ENCODE results near the gene POU2F3. TPM values are rescaled to one million over a fixed set of nuclear protein-coding genes. Genes with fewer than 3 reads are reported as not detected.

The POU2F3 gene
- under 1 TPM in 1 of 2 donors, not detected in 1; 0.26 TPM for total RNA-seq

GRCh38 chr11:120239713-120240640, at the start of gene POU2F3:
Gene POU2F3, plus strand, starts transcription at chr11:120240140. Its CDS starts 204 bp downstream, at chr11:120240344.
- H3K9me3 ChIP-seq = no peaks in the 10 kb centered on the region
- H3K4me1 ChIP-seq = peaks cover 17% of the 10 kb centered on the region
- no peak within 1 kb of the TSS for H3K27ac ChIP-seq
- DNase-seq = peak; percentile 37 to 65 (median 52)
- TF ChIP-seq POLR2A (IDR thresholded peaks at IDR 0.05) (no peak), CTCF (IDR thresholded peaks at IDR 0.05) (peak in 2 of 7 experiments; percentile 16 to 27)
- H3K27me3 ChIP-seq = no peaks in the 10 kb centered on the region
- 6 to 9% methylated on average over 11 to 60 of the region's 66 CpGs for WGBS, 2 donors
- H3K36me3 ChIP-seq (replicated peaks in 1 of 2; ENCODE audit: insufficient read depth in 1 of 2, low read depth in 2 of 2) = no peaks in the 10 kb centered on the region
- intact Hi-C loops (cut with DNase I) = loop anchor here (5.0 kb wide), 1 partner anchor 57 kb away; no protein-coding TSS in a partner anchor
- ATAC-seq = peak; percentile 62
- no peak within 1 kb of the TSS for H3K4me3 ChIP-seq

- H3K36me3 ChIP-seq (replicated peaks in 1 of 2; ENCODE audit: insufficient read depth in 1 of 2, low read depth in 2 of 2) = no peaks in the 10 kb centered on the region
- H3K4me1 ChIP-seq = peaks cover 47% of the 10 kb centered on the region
- no peak overlapping the region for H3K4me3 ChIP-seq
- H3K27me3 ChIP-seq = no peaks in the 10 kb centered on the region
- ATAC-seq = no peak
- H3K27ac ChIP-seq = no peak overlapping the region
- TF ChIP-seq POLR2A (IDR thresholded peaks at IDR 0.05) = no peak
- TF ChIP-seq CTCF (IDR thresholded peaks at IDR 0.05) = no peak
- DNase-seq = no peak
- WGBS, 2 donors = 84 to 85% methylated on average over 4 of the region's 4 CpGs
- intact Hi-C loops (cut with DNase I) = no loop called here
- H3K9me3 ChIP-seq = no peaks in the 10 kb centered on the region
These were observed 48.9 kb upstream of the POU2F3 start for GRCh38 chr11:120191058-120191457.

- no peak for TF ChIP-seq CTCF (IDR thresholded peaks at IDR 0.05)
- no peak for TF ChIP-seq POLR2A (IDR thresholded peaks at IDR 0.05)
- ATAC-seq (peak; percentile 64), DNase-seq (peak in 2 of 4 donors; percentile 50 to 51)
- intact Hi-C loops (cut with DNase I) = no loop called here
- Histone ChIP-seq H3K4me1 (peaks cover 27% of the 10 kb centered on the region), H3K27me3 (no peaks in the 10 kb centered on the region), H3K27ac (peak overlapping the region in 2 of 4 donors; percentile 6 to 10), H3K4me3 (no peak overlapping the region), H3K36me3 (replicated peaks in 1 of 2; ENCODE audit: insufficient read depth in 1 of 2, low read depth in 2 of 2) (no peaks in the 10 kb centered on the region), H3K9me3 (no peaks in the 10 kb centered on the region)
- 10 to 24% methylated on average over 4 to 15 of the region's 15 CpGs for WGBS, 2 donors
These were observed 46.9 kb upstream of the POU2F3 start for GRCh38 chr11:120192831-120193625.

- TF ChIP-seq CTCF (IDR thresholded peaks at IDR 0.05) = no peak
- no peak for TF ChIP-seq POLR2A (IDR thresholded peaks at IDR 0.05)
- H3K27ac ChIP-seq = no peak overlapping the region
- H3K36me3 ChIP-seq (replicated peaks in 1 of 2; ENCODE audit: insufficient read depth in 1 of 2, low read depth in 2 of 2) = no peaks in the 10 kb centered on the region
- DNase-seq (no peak), ATAC-seq (no peak)
- H3K9me3 ChIP-seq = no peaks in the 10 kb centered on the region
- no peak overlapping the region for H3K4me3 ChIP-seq
- 93 to 100% methylated on average over 3 to 4 of the region's 4 CpGs for WGBS, 2 donors
- H3K27me3 ChIP-seq = no peaks in the 10 kb centered on the region
- intact Hi-C loops (cut with DNase I) = no loop called here
- peaks cover 16% of the 10 kb centered on the region for H3K4me1 ChIP-seq
These were observed 45.8 kb upstream of the POU2F3 start for GRCh38 chr11:120194166-120194565.

All from body of pancreas (tissue), 4 donors.